GM21619 (cell line): Measurements from ENCODE around the gene ABCC8.

Experiments used
- ATAC-seq: cut with Tn5 transposase; IDR thresholded peaks from one replicate; pipeline ENCODE4 v1.9.1; 2021; ENCODE audit not compliant: unreplicated experiment

The ABCC8 gene

GRCh38 chr11:17473071-17473744 is 3.4 kb downstream of the ABCC8 start:
- ATAC-seq = no peak

DNA sequence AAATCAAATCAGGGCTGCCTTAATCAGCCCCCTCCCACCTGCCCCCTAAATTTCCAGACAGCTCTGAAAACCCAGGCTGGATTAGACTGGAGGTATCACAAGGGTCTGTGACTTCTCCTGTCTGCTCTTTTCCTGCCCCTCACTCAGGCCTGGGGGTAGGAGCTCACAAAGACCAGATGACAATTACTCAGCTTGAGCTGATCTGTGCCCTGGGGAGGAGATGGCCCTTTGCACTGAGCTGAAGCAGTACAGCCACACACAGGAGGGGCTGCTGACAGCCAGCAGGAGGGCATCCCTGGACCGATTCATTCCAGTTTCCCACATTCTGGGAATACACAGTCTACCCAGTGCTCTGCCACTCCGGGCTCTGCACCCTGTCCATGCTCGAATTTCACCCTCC is 4.2 kb downstream of the ABCC8 start:
- ATAC-seq = no peak

DNA sequence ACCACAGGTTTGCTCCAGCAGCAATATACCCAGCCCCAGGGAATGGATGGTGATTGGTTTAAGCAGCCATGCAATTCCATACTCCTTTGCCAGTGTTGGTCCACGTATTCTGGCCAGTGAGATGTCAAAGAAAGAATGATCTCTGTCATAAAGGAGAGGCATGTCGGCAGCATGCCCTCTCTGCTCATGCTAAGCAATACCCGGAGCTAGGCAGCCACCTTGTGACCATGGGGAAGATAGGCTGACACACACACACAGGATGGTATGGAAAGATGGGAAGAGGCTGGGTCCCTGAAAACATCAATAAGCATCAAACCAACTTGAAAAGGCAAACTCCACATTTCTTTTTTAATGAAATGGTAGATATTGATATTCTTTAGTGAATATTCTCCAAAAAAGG is 5.1 kb downstream of the ABCC8 start:
- ATAC-seq = no peak

DNA sequence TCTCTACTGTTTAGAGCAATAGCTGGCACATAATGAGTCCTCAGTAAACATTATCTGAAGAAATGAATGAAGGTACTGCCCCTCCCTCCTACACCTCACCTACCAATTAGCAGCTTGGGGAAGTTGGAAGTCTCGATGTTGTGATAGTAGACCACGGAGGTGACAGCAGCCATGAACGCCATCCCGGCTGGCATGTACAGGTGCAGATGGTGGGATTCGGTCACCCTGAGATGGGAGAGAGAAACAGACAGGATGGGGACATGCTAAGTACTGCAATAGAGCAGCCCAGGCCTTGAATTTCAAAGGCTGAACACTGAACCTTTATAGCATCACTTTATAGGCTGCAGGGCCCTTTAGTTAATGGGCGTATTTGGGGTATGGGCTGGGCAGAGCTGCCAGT is 6.6 kb downstream of the ABCC8 start:
- ATAC-seq = no peak

- ATAC-seq = no peak
These were observed 8.5 kb downstream of the ABCC8 start for GRCh38 chr11:17468122-17468521.

DNA sequence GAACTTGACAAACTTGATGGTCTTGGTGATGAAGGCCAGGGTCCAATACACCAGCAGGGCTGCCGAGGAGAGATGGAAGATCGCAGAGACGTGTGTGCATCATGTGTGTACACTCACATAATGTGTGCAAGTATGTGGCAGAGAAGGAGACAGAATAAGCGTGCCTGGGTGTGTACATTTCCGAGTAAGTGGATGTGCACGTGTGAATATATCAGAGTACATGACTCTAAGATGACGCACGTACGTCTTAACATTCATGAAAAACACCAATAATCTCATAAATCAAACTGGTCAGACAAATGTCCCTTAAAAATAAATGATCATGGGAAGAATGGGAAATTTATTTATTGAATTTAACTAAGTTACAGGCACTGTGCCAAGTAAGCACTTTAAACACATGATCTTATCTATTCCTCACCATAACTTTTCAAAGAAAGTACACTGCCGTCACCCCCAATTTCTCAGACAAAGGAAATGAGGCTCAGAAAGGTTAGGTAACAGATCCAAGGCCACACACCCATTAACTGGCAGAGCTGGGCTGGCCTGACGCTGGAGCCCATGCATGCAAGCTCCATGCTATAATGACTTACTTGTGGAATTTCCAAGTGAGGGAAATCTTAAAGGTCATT is 13.0 kb downstream of the ABCC8 start:
- ATAC-seq = no peak

- no peak for ATAC-seq
These were observed 13.7 kb downstream of the ABCC8 start for GRCh38 chr11:17462940-17463339.

- ATAC-seq = no peak
These were observed 16.2 kb downstream of the ABCC8 start for GRCh38 chr11:17460406-17460805.

DNA sequence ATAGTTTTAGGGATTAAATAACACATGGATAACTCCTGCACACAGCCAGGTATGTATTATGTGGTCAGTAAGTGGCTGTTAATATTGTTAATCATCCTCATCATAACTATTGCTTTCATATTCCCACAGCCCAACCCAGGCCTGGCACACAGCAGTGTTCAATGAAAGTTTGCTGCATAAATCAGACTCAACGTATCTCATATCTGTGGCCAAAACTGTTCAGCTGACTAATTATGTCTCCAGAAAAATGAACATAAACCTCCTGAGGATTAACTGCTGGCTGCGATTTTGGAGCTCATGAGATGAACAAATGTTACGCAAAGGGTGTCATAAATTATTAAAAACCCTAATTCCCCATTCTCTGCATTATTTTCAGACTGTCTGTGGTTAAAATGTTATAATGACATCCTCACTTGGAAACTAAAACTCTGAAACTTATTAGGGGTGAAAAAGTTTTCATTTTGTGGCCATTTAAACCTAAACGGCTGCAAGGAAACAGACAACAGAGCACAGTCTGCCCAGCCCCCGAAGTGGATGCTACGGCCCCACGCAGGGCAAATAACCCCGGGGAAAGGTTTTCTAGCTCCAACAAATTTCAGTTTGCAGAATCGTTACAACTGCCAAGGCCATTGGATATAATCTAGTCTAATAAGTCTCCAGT is 17.3 kb downstream of the ABCC8 start:
- ATAC-seq = no peak

DNA sequence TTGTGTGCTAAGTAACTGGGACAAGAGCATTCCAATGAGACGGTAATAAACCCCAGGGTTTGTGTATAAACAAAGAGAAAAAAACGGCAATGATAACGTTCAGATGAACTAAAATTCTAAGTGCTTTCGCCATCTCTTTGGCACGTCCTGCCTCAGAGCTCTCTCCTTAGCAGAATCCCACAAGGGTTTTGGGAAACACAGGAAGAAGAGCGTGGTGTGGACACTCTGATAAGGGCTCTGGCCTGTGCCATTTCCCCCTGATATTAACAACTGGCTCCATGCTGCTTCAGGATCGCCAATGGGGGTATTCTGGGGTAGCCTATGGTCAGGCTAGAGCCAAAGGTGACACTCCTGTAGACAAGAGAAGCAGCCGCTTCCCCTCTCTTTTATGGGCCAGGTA is 18.4 kb downstream of the ABCC8 start:
- no peak for ATAC-seq

DNA sequence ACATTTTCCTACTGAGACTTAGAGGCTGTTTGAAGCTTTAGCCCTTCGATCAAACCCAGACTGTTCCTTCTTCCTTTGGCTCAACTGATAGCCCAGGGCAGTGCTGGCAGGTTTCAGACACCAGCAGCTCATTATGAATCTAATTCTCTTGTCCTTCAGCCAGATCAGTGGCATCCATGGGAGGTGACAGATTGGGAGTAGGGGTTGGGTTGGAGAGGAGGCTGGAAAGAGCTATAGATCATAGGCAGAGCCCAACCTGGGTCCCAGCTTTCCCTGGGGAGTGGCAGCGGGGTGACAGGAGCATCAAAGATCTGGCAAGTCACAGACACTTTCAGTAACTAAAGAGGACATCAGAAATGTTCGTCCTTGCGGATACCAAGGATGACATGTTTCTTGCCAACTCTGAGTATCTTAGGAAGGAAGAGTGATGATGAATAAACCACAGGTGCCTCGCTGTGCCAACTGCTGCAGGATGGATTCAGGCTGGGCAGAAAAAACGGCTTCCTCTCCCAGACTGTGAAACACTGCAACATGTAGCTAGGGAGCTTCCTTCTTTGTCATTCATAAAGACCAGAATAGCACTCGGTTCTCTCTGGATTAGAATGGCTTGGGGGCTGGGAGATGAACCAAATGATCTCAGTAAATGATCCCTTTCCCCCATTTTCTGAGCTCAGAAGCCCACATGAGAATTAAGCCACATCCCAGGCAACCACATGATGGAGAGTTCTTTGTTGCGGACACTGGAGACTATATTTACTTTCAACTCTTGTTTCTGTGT is 19.1 kb downstream of the ABCC8 start:
- ATAC-seq = no peak

DNA sequence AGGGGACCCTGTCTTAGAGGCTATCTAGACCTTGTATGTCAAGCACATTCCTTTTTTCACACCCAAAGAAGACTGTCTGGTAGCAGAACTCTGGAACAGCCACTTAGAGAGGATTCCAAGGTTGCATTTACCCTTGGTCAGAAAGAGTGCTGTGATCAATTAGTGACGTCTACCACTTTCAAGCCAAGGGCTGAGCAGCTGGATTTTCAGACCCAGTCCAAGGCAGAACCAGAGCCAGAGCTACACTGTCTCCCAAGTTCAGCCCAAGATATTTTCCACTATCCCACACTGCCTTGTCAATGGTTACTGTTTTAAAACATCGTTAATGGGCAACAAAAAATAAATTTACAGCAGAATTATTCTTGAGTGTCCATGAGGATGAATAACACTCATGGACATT is 24.0 kb downstream of the ABCC8 start:
- no peak for ATAC-seq

DNA sequence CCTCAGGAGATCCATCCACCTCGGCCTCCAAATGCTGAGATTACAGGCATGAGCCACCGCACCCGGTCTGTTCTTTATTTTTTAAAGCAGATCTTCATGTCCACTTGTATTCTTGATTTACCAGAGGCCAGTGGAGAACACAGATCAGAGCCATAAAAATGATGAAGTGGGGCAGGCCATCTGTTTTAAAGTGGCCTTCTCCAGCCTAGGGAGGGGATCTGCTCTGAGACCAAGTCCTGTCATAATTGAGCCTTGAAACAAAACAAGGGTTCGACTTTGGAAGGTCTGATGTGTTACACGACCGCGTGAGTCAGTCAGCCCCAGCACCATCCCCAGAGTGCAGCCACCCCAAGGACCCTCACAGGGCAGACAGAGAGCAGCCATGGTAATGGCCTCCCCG is 27.5 kb downstream of the ABCC8 start:
- ATAC-seq = no peak

GRCh38 chr11:17446482-17446881 is 30.2 kb downstream of the ABCC8 start:
- ATAC-seq = no peak

GRCh38 chr11:17445240-17445795 is 31.3 kb downstream of the ABCC8 start:
- no peak for ATAC-seq

GRCh38 chr11:17443926-17444690 is 32.5 kb downstream of the ABCC8 start:
- ATAC-seq = no peak

DNA sequence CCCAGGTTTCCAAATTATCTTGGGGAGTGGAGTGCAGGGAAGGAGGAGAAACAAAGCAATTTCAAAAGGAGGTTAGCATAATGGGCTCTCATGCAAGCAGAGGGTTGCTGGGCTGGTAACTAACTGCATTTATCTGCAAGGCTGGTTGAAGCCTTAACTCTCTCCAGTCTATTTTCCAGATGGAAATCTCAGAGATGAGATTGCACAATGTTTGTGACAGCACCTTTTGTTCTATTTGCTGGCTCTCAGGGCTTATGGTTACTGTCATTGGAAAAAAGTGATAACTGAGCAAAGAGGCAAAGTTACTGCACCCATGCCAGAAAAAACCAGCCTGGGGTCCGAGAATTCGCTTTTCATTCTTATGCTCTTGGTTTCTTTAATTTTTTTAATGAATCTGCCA is 33.2 kb downstream of the ABCC8 start:
- no peak for ATAC-seq

- no peak for ATAC-seq
These were observed 33.6 kb downstream of the ABCC8 start for GRCh38 chr11:17443000-17443399.

- ATAC-seq = no peak
These were observed 37.3 kb downstream of the ABCC8 start for GRCh38 chr11:17439316-17439782.

DNA sequence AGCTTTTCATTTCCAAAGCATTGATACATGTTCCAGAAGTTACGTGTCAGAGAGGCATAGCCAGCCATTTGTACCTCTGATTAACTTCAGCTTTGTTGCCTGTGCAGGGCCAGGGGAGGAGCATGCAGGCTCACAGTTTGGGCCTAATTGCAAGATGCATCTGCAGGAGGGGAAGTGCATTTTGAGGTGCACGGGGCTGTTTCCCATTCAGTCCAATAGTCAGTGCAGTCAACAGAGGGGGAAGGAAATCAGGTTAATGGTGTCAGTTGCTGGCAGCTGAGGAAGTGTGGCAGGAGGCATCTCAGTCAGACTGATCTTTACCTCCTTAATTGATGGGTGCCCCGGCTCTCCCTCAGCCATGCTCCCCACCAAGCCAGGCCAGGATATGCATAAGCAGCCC is 39.3 kb downstream of the ABCC8 start:
- ATAC-seq = no peak

- ATAC-seq = no peak
These were observed 42.5 kb downstream of the ABCC8 start for GRCh38 chr11:17434108-17434507.
